AG09309 (cell line): ENCODE results near the gene PVALEF.

ENCODE experiments used
- DNase-seq: peaks from one replicate; pipeline ENCODE4 v3.0.0-alpha.2; 2010; ENCODE audit warnings: low read depth
- H3K4me3 ChIP-seq: 2 replicates; pipeline ENCODE4 v1.5.1; 2011; ENCODE audit warnings: mild to moderate bottlenecking, low read depth, low read length, moderate library complexity; ENCODE audit not compliant: control insufficient read depth
- CTCF ChIP-seq: IDR thresholded peaks from 2 replicates; pipeline ENCODE4 v1.5.1; 2011; ENCODE audit warnings: mild to moderate bottlenecking, low read depth, low read length, inconsistent platforms; ENCODE audit not compliant: insufficient read depth, control insufficient read depth; ENCODE audit errors: missing control alignments

PVALEF gene

DNA sequence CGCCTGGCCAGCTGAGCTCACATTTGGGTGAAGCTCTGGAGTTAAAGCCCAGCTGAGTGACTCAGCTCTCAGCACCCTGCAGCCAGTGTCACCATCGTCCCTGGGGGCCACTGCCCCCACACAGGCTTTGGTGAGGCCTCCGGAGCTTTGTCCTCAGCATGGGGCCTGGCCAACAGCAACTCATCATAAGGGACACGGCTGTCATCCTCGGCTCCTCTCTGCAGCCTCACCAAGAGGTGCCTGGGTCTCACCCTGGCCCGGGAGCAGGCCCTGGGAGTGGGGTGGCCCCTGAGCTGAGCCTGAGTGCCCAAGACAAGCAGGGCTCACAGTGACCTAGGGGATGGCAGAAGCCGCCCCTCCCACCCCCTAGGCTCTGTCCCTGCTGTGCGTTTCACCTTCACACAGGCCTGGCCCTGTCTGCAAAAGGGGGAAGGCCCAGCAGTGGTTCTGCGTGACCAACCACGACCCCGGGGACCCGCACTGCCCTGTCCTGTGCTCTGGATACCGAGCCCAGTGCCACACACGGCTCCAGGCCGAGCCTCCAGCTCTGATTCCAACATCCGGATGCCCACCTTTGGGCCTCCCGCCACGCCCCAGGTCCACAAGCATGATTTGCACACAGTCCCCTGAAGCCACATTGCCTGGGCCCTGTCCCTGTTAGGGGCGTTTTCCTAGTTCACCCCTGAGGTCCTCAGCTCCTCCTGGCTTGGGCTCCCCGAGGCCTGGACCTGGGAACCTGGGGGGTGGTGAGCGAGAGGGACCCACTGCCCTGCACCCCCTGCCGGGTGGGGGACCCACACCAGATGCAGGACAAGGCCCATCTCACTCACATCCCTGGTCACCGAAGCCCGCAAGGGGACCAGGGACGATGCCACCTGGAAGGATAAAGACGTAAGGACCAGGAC lies 22.5 kb downstream of the PVALEF start:
- no peak for TF ChIP-seq CTCF
- DNase-seq: no peak
- no peak overlapping the region for H3K4me3 ChIP-seq

DNA sequence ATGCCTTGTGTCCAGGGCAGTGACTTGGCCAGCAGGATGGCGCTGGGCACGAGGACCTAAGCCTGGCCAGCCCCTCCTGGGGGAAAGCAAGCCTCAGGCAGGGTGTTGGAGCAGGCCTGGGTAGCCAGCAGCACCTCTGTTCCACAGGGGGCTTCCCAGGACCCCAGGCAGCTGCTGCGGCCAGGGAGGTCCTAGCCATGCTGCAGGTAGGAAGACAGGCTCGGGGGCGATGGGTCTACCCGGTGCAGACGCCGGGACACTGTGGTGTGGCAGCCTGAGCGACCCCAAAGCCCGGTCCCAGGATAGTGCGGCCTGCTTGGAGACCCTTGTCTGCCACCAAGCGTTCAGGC lies 23.2 kb downstream of the PVALEF start:
- DNase-seq: no peak

DNA sequence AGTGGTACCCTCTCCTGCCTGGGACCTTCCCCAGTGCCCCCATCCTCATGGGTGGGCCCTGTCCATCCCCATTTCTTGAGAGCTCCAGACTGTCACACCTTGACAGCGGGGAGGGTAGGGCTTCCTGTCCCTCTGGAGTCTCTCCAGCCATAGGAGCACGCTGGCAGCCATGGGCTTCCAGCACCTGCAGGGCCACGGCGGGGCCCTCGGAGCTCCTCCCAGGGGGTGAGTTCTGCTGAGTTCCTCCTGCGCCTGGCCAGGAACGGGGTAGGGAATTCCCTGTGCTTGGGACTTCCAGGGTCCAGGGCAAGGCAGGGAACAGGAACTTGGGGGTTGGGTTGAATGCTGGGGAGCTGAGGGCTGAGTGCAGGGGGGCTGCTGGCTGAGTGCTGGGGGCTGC lies 23.7 kb downstream of the PVALEF start:
- DNase-seq: no peak
- TF ChIP-seq CTCF: no peak
- H3K4me3 ChIP-seq: no peak overlapping the region

More for the DNA sequence above, 23.2 kb downstream of the PVALEF start:
- no peak for TF ChIP-seq CTCF
- H3K4me3 ChIP-seq: no peak overlapping the region

GRCh38 chr17:81189670-81190530 lies 24.6 kb downstream of the PVALEF start:
- no peak for DNase-seq
- H3K4me3 ChIP-seq: no peak overlapping the region
- TF ChIP-seq CTCF: no peak

GRCh38 chr17:81190591-81190990 lies 25.3 kb downstream of the PVALEF start:
- no peak for TF ChIP-seq CTCF

DNA sequence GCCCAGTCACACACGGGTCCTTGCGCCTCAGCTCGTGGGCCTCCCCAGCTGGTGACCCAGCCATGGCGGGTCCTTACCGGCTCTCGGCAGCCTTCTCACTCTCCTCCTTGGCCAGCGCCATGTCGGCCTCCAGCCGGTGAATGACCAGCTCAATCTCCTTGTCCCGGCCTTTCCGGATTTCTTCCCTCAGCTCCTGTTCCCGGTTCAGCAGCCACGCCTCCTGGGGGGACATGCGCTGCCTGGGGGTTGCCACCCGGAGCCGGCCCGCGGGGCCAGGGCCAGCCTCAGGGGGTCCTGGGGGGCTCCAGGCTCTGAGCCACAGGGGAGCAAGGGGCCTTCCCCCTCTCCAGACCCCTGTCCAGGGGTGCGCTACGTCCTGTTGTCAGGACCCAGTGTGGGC lies 25.8 kb downstream of the PVALEF start:
- DNase-seq: no peak
- no peak for TF ChIP-seq CTCF
- H3K4me3 ChIP-seq: no peak overlapping the region

More at GRCh38 chr17:81190591-81190990, 25.3 kb downstream of the PVALEF start:
- DNase-seq: no peak
- H3K4me3 ChIP-seq: no peak overlapping the region
